ENCODE data around the gene LCN2.
"Not testable (repeated sequence)": the region's sequence is repeated elsewhere in the genome, so short reads cannot be mapped to it uniquely, and the experiment has no call there.

LCN2 gene

DNA sequence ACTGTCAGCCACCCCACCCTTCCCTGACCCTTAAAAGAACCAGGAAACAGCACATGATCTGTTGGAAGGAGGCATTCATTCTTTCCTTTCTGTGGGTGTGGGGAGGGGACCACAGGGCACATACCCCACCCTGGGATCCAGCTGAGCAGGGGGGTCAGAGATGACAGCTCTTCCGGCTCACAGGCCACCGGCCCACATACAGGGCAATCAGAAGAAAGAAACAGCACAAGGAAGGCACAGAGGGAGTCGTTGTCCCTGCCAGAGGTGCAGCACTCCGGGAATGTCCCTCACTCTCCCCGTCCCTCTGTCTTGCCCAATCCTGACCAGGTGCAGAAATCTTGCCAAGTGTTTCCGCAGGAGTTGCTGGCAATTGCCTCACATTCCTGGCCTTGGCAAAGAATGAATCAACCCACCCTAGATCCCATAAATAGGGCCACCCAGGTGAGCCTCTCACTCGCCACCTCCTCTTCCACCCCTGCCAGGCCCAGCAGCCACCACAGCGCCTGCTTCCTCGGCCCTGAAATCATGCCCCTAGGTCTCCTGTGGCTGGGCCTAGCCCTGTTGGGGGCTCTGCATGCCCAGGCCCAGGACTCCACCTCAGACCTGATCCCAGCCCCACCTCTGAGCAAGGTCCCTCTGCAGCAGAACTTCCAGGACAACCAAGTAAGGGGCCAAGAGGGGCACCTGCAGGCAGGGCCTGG is at the start of gene LCN2:
Gene LCN2, plus strand, starts transcription at position 453 of the 701 bp plus-strand sequence. Its CDS starts 73 bp downstream, at position 526.
- no peak for DNase-seq (ENCODE audit: low spot score)

DNA sequence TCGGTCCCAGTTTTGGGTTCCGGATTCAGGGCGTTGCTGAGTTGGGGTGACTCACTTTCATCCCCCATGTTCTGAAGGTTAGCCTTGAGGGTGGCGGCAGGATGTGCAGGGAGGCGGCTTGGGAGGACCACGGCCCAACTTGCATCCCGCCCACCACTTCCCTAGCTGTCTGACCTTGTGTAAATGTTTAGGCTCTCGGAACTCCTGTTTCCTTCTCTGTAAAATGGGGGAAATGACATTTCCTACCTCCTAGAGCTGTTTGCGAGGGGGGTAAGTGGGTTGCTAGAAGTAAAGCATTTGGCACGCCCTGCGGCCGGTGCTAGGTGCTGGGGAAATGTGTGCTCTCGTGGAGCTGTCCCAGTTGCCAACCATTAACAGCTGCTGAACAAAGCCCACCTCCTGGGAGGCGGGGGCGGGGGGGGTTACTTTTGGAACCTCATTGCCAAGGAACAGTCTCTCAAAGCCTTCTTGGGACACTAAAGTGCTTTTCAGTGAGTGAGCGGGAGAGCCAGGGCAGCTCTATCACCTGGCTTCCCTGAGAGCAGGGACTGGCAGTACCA is 49.2 kb upstream of the LCN2 start:
- no peak for DNase-seq (ENCODE audit: low spot score)

DNA sequence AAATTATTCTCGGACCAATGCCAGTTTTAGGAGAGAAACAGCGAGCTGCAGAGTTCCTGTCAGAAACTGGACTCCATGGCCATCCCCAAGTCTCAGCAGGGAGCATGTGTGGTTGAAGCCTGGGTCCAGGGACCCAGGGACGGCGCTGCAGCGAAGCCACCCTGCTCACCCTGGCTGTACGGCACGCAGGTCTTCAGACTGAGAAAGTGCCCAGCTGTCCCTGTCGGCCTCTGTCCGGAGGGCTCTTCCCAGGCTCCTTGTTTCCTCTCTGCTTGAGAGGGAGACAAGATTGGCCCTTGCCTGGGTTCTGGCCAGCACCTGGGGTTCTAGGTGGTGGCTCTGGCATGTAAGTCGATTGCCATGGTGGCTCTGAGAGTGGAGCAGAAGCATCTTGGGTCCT is 48.7 kb upstream of the LCN2 start:
- no peak for DNase-seq (ENCODE audit: low spot score)

DNA sequence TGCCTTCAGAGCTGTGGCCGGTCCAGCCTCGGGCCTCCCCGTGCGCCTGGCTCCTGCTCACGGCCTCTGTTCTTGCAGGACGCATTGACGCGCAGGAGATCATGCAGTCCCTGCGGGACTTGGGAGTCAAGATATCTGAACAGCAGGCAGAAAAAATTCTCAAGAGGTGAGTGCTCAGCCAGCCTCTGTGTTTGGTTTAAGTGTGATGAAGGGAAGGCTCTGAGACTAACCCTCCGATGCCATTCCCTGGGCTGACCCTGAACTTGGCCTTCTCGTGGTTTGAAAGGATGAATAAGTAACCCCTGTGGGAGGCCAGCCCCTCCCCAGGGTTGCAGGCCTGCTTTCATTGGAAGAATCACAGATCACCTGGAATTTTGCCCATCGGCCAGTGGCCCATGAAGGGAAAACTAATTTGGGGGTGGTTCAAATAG is 48.0 kb upstream of the LCN2 start:
- DNase-seq (ENCODE audit: low spot score): no peak

DNA sequence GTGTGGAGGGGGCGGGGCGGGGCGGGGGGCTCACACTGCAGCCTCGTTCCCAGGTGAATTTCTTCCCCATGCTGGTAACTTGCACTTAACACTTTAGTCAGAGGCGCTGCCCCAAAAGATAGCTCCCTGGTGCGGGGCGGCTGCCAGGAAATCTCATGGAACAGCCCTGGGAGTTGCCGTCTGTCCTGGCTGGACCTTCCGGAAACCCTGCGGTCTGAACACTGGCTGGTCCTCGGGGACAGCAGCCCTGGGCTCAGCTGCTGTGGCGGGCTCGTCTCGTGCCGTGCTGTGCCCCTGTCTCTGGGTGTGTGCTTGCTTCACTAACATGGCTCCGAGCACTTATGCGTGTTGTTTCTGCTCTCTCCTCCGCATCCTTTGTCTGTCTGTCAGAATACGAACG is 47.6 kb upstream of the LCN2 start:
- DNase-seq (ENCODE audit: low spot score): no peak

DNA sequence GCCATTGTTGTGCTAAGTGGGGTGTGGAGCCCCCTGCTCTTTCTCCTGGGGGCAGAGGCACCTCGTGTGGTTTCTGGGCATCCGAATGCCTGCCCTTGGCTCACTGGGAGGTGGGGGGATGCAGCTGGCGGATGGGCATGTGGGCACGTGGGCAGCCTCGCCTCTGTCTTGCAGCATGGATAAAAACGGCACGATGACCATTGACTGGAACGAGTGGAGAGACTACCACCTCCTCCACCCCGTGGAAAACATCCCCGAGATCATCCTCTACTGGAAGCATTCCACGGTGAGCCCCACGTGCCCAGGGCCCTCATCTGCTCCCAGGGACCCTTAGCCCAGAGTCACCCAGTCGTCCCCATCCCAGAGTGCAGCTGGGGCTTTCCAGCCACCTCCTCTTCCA is 47.1 kb upstream of the LCN2 start:
- no peak for DNase-seq (ENCODE audit: low spot score)

DNA sequence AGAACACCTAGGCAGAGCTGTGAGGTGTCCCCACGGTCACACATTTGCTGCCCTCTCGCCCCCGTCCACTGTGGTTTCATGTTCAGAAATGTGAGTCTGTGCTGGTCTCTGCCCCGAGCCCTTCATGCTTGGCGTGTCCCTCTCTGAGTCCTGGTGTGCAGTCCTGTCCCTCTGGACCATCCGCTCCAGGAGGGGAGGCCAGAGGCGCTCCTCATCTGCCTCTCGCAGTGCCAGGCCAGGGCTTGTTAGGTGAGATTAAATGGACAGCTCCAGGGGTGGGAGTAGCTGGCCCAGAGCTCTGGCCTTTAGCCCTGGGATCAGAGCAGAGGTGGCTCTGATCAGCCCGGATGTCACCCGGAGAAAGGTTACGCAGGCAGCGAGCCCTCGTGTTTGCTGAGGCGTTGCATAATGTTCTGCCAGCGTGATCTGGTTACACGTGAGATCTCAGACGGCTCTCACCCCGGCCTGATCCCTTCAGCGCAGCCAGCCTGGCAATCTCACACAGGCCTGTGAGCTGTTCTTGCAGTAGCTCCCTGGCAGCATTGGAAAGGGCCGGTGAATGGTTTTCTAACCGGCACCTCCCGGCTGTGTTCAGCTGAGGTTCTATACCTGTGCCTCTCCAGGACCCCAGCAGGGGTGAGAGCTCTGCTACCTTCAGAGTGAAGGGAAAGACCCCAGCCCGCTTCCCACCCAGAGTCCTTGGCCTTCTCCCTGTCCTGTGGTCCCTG is 46.2 kb upstream of the LCN2 start:
- DNase-seq (ENCODE audit: low spot score): no peak

DNA sequence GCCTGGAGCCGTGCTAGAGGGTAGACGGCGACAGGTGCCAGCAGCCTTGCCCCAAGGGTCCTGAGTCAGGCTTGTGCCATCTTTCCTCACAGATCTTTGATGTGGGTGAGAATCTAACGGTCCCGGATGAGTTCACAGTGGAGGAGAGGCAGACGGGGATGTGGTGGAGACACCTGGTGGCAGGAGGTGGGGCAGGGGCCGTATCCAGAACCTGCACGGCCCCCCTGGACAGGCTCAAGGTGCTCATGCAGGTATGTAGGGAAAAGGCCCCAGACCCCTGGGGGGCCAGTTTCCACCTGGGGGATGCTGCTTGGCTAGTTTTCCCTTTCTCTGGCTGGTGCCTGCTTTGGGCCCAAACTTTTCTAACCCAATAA is 45.7 kb upstream of the LCN2 start:
- DNase-seq (ENCODE audit: low spot score): no peak

DNA sequence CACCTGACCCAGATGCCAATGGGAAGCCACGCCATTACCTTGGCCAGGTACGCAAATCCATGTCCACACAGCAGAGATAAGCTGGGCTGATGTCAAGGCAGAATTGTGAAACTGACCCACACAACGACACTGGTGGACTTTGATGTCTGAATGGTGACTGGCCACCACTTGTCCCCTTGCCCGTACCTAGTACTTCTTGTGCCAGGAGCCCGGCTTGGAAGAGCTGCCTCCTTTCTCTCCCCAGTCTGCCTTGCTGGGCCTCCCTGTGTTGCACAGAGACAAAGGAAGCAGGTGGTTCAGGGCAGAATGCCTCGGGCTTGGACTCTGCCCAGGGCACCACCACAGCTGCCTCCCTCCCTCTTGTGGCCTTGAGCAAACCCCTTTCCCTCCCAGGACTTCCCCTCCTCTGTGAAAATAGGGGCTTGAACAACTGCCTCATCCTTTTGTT is 45.1 kb upstream of the LCN2 start:
- DNase-seq (ENCODE audit: low spot score): no peak

DNA sequence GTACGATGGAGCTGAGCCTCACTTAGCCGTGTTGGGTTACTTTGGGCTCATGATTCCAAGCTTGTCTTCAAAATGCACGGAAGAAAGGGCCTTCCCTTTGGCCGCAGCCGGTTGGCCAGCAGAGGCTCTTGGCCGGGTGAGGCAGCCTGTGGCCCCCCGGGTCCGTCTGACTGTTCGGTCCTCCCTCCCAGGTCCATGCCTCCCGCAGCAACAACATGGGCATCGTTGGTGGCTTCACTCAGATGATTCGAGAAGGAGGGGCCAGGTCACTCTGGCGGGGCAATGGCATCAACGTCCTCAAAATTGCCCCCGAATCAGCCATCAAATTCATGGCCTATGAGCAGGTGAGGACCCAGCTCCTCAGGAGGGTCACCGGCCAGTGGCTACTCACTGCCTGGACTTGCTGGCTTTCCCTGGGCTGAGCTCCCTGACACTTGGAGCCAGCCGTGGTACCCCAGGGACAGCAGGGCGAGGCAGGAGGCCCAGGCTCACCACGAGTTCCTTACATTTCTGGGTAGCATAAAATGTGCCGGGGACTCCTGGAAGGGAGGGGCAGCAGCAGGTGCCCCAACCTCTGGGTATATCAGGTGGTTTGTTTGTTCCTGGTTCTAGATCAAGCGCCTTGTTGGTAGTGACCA is 43.6 kb upstream of the LCN2 start:
- DNase-seq (ENCODE audit: low spot score): no peak

DNA sequence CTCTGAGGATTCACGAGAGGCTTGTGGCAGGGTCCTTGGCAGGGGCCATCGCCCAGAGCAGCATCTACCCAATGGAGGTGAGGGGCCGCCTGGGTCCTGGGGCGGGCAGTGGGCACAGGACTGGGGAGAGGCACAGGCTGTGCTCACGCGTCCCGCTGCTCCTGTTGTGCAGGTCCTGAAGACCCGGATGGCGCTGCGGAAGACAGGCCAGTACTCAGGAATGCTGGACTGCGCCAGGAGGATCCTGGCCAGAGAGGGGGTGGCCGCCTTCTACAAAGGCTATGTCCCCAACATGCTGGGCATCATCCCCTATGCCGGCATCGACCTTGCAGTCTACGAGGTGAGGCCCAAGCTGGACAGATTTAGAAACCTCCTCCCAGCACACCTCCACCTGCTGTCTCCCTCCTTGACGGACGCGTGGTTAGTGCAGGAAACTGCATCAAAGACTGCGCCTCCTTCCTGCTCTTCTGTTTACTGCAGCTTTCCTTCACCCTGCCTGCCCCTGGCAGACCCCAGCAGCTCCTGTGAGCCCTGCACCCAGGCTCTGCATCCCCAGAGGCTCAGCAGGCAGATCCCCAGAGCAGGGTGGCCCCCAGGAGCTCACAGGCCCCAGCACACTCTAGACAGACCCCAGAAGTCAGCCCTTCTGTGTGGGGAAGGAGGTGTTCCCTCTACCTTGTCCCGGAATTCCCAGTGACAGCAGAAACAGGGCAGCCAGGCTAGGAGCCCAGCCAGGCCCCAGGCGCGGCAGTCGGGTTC is 42.9 kb upstream of the LCN2 start:
- no peak for DNase-seq (ENCODE audit: low spot score)

DNA sequence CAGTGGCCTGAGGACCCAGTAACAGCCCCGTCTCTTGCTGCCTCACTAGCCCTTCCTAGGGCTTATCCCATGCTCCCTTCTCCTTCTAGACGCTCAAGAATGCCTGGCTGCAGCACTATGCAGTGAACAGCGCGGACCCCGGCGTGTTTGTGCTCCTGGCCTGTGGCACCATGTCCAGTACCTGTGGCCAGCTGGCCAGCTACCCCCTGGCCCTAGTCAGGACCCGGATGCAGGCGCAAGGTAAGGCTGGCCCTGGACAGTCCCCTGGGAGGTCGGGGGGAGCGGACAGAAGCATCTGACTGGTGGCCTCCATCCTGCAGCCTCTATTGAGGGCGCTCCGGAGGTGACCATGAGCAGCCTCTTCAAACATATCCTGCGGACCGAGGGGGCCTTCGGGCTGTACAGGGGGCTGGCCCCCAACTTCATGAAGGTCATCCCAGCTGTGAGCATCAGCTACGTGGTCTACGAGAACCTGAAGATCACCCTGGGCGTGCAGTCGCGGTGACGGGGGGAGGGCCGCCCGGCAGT is 42.2 kb upstream of the LCN2 start:
- DNase-seq (ENCODE audit: low spot score): no peak

DNA sequence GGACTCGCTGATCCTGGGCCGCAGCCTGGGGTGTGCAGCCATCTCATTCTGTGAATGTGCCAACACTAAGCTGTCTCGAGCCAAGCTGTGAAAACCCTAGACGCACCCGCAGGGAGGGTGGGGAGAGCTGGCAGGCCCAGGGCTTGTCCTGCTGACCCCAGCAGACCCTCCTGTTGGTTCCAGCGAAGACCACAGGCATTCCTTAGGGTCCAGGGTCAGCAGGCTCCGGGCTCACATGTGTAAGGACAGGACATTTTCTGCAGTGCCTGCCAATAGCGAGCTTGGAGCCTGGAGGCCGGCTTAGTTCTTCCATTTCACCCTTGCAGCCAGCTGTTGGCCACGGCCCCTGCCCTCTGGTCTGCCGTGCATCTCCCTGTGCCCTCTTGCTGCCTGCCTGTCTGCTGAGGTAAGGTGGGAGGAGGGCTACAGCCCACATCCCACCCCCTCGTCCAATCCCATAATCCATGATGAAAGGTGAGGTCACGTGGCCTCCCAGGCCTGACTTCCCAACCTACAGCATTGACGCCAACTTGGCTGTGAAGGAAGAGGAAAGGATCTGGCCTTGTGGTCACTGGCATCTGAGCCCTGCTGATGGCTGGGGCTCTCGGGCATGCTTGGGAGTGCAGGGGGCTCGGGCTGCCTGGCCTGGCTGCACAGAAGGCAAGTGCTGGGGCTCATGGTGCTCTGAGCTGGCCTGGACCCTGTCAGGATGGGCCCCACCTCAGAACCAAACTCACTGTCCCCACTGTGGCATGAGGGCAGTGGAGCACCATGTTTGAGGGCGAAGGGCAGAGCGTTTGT is 41.6 kb upstream of the LCN2 start:
- no peak for DNase-seq (ENCODE audit: low spot score)

DNA sequence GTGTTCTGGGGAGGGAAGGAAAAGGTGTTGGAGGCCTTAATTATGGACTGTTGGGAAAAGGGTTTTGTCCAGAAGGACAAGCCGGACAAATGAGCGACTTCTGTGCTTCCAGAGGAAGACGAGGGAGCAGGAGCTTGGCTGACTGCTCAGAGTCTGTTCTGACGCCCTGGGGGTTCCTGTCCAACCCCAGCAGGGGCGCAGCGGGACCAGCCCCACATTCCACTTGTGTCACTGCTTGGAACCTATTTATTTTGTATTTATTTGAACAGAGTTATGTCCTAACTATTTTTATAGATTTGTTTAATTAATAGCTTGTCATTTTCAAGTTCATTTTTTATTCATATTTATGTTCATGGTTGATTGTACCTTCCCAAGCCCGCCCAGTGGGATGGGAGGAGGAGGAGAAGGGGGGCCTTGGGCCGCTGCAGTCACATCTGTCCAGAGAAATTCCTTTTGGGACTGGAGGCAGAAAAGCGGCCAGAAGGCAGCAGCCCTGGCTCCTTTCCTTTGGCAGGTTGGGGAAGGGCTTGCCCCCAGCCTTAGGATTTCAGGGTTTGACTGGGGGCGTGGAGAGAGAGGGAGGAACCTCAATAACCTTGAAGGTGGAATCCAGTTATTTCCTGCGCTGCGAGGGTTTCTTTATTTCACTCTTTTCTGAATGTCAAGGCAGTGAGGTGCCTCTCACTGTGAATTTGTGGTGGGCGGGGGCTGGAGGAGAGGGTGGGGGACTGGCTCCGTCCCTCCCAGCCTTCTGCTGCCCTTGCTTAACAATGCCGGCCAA is 40.8 kb upstream of the LCN2 start:
- DNase-seq (ENCODE audit: low spot score): no peak

DNA sequence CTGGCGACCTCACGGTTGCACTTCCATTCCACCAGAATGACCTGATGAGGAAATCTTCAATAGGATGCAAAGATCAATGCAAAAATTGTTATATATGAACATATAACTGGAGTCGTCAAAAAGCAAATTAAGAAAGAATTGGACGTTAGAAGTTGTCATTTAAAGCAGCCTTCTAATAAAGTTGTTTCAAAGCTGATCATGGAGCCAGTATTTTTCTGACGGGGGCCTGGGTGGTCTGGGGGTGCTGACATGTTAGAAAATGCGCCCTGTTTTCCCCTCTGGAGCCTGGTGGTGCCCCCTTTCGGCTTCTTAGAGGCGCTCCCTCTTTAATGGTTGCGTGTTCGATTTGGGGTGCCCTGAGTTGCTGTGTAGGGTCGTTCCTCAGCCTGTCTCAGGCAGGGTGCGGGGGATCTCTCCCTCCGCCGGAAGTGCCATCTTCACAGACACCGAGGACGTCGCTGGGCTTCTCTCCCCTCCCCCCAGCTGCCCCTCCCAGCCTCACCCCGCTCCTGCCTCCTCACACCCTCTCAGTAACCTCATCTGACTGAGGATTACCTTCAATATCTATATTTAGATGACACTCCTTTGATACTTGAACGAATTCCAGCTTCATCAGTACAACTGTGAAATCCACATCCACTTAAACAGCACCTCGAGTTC is 40.1 kb upstream of the LCN2 start:
- no peak for DNase-seq (ENCODE audit: low spot score)

DNA sequence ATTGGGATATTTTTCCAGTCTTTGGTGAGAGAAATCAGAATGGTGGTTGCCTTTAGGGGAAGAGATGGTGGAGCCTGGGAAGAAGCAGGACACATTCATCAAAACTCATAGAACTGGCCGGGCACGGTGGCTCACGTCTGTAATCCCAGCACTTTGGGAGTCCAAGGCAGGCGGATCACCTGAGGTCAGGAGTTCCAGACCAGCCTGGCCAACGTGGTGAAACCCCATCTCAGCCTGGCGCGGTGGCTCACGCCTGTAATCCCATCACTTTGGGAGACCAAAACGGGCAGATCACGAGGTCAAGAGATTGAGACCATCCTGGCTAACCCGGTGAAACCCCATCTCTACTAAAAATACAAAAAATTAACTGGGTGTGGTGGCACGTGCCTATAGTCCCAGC is 37.5 kb upstream of the LCN2 start:
- not testable (repeated sequence) for DNase-seq (ENCODE audit: low spot score)

DNA sequence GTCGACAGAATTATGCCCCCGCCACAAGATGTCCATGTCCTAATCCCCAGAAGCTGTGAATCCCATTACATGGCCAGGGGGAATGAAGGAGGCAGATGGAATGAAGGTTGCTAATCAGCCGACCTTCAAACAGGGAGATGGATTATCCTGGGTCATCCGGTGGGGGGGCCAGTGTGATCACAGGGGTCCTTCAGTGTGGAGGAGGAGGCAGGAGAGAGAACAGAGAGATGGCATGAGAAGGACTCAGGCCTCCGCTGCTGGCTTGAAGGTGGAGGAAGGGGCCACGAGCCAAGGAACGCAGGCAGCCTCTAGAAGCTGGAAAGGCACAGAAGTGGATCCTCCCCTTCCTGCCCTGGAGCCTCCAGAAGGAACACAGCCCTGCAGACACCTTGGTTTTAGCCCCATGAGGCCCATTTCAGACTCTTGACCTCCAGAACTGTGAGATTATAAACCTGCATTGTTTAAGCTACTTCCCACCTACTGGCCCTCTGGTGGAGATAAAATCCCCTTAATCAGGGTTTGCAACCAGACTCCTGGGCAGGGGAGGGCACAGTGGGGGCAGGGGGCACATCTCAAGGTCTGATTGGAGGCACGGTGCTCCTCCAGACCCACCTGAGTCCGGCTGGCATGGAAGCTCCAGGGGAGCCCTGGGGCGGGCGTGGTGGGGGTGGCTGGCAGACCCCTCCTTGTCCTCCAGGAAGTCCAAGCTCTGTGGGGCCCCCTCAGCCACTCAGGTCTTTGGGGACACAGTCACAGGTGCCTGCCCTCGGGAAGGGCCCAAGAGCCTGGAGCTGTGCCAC is 35.5 kb upstream of the LCN2 start:
- DNase-seq (ENCODE audit: low spot score): no peak

DNA sequence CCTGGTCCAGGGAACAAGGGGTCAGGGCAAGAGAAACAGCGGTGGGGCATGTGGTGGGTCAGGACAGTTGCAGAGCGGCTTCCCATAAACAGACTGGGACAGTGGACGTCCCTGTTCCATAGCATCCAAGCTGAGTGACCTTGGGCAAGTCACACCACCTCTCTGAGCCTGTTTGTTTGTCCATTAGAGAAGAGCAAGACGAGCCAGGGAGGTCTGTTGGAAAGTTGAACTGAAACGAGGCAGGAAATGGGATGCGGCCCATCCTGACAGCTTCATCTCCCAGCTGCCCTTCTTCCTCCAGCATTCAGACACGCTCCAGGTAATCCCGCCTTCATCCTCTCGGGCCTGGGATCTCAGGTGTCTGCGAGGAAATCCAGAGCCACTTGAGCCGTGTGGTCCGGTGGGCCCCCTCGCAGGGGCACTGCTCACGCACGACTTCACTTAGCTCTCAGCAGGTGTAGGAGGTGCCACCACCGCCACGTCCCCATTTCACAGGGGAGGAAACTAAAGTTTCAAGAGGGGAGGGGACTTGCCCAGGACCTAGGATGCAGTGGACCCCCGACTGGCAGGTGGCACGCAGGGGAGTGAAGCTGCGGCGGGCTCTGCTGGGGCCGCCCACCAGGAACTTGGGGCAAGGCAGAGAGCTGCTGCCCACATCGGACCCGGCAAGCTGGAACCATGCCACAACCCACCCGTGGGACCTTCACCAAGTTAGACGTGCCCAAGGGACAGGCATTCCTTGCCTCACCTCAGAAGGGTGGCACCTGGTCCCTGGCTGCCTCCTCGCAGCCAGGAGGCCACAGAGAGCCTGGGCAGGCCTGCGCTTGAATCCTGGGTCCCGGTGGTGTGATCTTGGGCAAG is 34.7 kb upstream of the LCN2 start:
- no peak for DNase-seq (ENCODE audit: low spot score)

All from COLO829 (cell line).